Kidney (tissue), 14 donors: ENCODE results near the gene FBLN5. TPM values are rescaled to one million over a fixed set of nuclear protein-coding genes. Genes with fewer than 3 reads are reported as not detected.

Source experiments
- DNase-seq, 5 donors: peaks; one replicate each; pipeline ENCODE4 v3.0.0-alpha.2; 2013 to 2020
- FAIRE-seq: peaks from 2 replicates; lab custom pipeline; 2012; peaks lifted over from hg19 to GRCh38; lab: Jason Lieb, UNC
- H3K27ac ChIP-seq, 2 donors: one replicate each; pipeline ENCODE4 v1.7.0; 2013; ENCODE audit warnings: low read depth in 2 of 2, low read length in 2 of 2, inconsistent platforms in 1 of 2
- H3K27me3 ChIP-seq: one replicate; pipeline ENCODE4 v1.7.1; 2013; ENCODE audit warnings: low read length, inconsistent platforms; ENCODE audit not compliant: control insufficient read depth, insufficient read depth
- H3K36me3 ChIP-seq, 3 donors: one replicate each; pipeline versions ENCODE4 v1.7.0 to v1.7.1; 2013; ENCODE audit warnings: low read length in 3 of 3, control low read depth in 1 of 3, inconsistent platforms in 1 of 3; ENCODE audit not compliant: insufficient read depth in 3 of 3, control insufficient read depth in 2 of 3
- H3K4me1 ChIP-seq, 3 donors: one replicate each; pipeline versions ENCODE4 v1.7.0 to v1.7.1; 2013; ENCODE audit warnings: low read length in 3 of 3, inconsistent platforms in 1 of 3, low read depth in 1 of 3; ENCODE audit not compliant: control insufficient read depth in 2 of 3, insufficient read depth in 2 of 3
- H3K4me3 ChIP-seq, 3 donors: one replicate each; pipeline versions ENCODE4 v1.7.0 to v1.8.1; 2013; ENCODE audit warnings: low read length in 3 of 3, control low read depth in 1 of 3, inconsistent platforms in 1 of 3
- H3K9ac ChIP-seq, 3 donors: one replicate each; pipeline versions ENCODE4 v1.7.0 to v1.7.1; 2013; ENCODE audit warnings: low read length in 3 of 3, control low read depth in 1 of 3, inconsistent platforms in 1 of 3
- H3K9me3 ChIP-seq, 3 donors: one replicate each; pipeline versions ENCODE4 v1.7.0 to v1.7.1; 2013; ENCODE audit warnings: low read length in 3 of 3, control low read depth in 1 of 3, inconsistent platforms in 1 of 3; ENCODE audit not compliant: control insufficient read depth in 2 of 3, insufficient read depth in 1 of 3
- CTCF ChIP-seq: IDR thresholded peaks from 3 replicates; pipeline ENCODE4 v1.5.1; 2012; ENCODE audit warnings: mild to moderate bottlenecking, moderate library complexity, borderline replicate concordance; ENCODE audit not compliant: insufficient read depth; ENCODE audit errors: extremely low read depth
- intact Hi-C: fragments of 100-400 bp; cut with DNase I; formaldehyde crosslinking; loops from one replicate; pipeline ENCODE4 v1.11.1; 2022
- polyA plus RNA-seq: library from polyadenylated mRNA; stranded (reverse); fragments of 350-450 nt; fragmentation: Illumina TruSeq; extraction: RNeasy Lipid Tissue Mini Kit (QIAGEN cat#74804); gene quantifications from one replicate; pipeline ENCODE4 v1.2.3, GENCODE V29; 2014; ENCODE audit warnings: low read depth, low replicate concordance; ENCODE audit not compliant: insufficient read depth
- total RNA-seq: library from RNA; stranded (reverse); fragmentation: NEBNext Ultra II Directional; extraction: Animal tissue kit (Norgen Biotek cat#: 25700); gene quantifications from one replicate; pipeline ENCODE4 v1.2.1, GENCODE V29; 2021
- donor health status: control.
- donor health status: control.
- donor health status: control.
- donor health status: control.
- donor health status: control.
- donor health status: DM: yes; HTN: yes; CAD: no.
- donor health status: Normal renal cell carcinoma (clear cell type).

Gene FBLN5
- total and polyA plus RNA-seq, 2 donors from 2014 or later: 75.2 to 99.0 TPM

DNA sequence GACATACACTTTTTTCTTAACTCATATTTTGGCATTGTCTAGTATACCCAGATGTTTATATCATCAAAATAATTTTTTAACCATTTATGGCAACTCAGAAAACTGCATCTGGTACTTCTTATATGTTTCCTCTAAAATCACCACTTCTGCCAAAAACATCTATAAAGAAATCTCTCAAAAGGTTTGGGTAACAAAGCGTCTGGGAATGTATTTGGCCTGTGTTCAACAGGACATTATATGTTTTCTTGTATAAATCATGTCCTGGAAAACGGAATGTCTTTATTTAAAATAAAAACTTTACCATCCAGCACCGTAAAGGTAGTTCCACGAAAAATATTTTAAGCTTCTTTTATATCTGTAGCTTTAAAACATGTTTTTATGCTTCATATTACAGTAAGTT, 36.1 kb upstream of the FBLN5 start:
- Histone ChIP-seq H3K27me3 (no peaks in the 10 kb centered on the region), H3K4me1 (peaks cover 0 to 12% (median 2%) of the 10 kb centered on the region in 3 donors), H3K36me3 (peaks cover 6 to 17% (median 11%) of the 10 kb centered on the region in 3 donors), H3K9ac (no peak overlapping the region), H3K9me3 (no peaks in the 10 kb centered on the region), H3K27ac (no peak overlapping the region), H3K4me3 (no peak overlapping the region)
- peak; percentile 53 for FAIRE-seq
- no peak for DNase-seq
- no peak for TF ChIP-seq CTCF
- intact Hi-C loops: no loop called here

- peaks cover 0 to 2% (median 0%) of the 10 kb centered on the region in 3 donors for H3K4me1 ChIP-seq
- no peak for FAIRE-seq
- peaks cover 0 to 9% (median 4%) of the 10 kb centered on the region in 3 donors for H3K36me3 ChIP-seq
- H3K27ac ChIP-seq: no peak overlapping the region
- H3K4me3 ChIP-seq: no peak overlapping the region
- no peak overlapping the region for H3K9ac ChIP-seq
- intact Hi-C loops: no loop called here
- TF ChIP-seq CTCF: no peak
- H3K9me3 ChIP-seq: no peaks in the 10 kb centered on the region
- H3K27me3 ChIP-seq: no peaks in the 10 kb centered on the region
- DNase-seq: no peak
These were observed 32.7 kb upstream of the FBLN5 start for GRCh38 chr14:91980157-91980556.

GRCh38 chr14:91977884-91978283, 30.4 kb upstream of the FBLN5 start:
- TF ChIP-seq CTCF: no peak
- Histone ChIP-seq H3K27me3 (no peaks in the 10 kb centered on the region), H3K36me3 (peaks cover 0 to 10% (median 10%) of the 10 kb centered on the region in 3 donors), H3K27ac (no peak overlapping the region), H3K4me3 (no peak overlapping the region), H3K4me1 (peaks cover 0 to 2% (median 0%) of the 10 kb centered on the region in 3 donors), H3K9ac (no peak overlapping the region), H3K9me3 (no peaks in the 10 kb centered on the region)
- intact Hi-C loops: no loop called here
- DNase-seq (no peak), FAIRE-seq (no peak)

GRCh38 chr14:91975763-91976162, 28.3 kb upstream of the FBLN5 start:
- no peak for DNase-seq
- no peaks in the 10 kb centered on the region for H3K27me3 ChIP-seq
- no peak overlapping the region for H3K27ac ChIP-seq
- no peak overlapping the region for H3K4me3 ChIP-seq
- H3K36me3 ChIP-seq: peaks cover 0 to 17% (median 10%) of the 10 kb centered on the region in 3 donors
- no peak overlapping the region for H3K9ac ChIP-seq
- TF ChIP-seq CTCF: no peak
- no peak for FAIRE-seq
- intact Hi-C loops: no loop called here
- no peaks in the 10 kb centered on the region for H3K9me3 ChIP-seq
- H3K4me1 ChIP-seq: peaks cover 0 to 2% (median 0%) of the 10 kb centered on the region in 3 donors
